ENCODE results near the gene ITPR3. TPM values are rescaled to one million over a fixed set of nuclear protein-coding genes. Genes with fewer than 3 reads are reported as not detected.

The ITPR3 gene
- total RNA-seq, 1 experiment from 2014 or later, result 103 TPM

DNA sequence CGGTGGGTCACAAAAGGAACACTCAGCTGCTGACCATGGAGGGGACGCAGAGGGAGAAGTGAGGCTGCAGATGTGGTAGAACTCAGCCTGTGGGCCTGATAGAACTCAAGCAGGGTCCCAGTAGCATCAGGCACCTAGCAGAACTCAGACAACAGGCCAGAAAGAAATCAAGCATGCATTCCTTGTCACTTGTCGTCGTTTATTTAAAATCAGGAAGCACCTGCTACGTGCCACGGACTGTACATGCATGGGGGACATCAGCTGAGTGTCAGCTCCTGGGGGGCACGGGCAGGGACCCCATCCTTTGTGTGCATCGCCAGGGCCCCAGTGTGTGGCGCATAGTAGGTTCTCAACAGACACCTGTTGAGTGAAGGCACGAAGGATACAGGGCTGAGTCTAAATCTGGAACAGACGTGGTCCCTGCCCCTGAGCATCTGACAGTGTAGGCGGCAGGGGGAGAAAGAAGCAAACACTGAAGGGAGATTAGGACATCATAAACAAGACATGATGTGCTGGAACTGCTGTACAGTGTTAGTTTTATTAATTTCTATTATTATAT lies 57.9 kb downstream of the ITPR3 start (continued):
- TF ChIP-seq, protein P1, sequence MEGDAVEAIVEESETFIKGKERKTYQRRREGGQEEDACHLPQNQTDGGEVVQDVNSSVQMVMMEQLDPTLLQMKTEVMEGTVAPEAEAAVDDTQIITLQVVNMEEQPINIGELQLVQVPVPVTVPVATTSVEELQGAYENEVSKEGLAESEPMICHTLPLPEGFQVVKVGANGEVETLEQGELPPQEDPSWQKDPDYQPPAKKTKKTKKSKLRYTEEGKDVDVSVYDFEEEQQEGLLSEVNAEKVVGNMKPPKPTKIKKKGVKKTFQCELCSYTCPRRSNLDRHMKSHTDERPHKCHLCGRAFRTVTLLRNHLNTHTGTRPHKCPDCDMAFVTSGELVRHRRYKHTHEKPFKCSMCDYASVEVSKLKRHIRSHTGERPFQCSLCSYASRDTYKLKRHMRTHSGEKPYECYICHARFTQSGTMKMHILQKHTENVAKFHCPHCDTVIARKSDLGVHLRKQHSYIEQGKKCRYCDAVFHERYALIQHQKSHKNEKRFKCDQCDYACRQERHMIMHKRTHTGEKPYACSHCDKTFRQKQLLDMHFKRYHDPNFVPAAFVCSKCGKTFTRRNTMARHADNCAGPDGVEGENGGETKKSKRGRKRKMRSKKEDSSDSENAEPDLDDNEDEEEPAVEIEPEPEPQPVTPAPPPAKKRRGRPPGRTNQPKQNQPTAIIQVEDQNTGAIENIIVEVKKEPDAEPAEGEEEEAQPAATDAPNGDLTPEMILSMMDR (IDR thresholded peaks at IDR 0.05 in 2 of 3, conservative IDR thresholded peaks at IDR 0.05 in 1 of 3; ENCODE audit: borderline replicate concordance in 1 of 3, insufficient read depth in 1 of 3, low read depth in 2 of 3, low read length in 2 of 3), result no peak
- TF ChIP-seq CEBPB (IDR thresholded peaks at IDR 0.05; ENCODE audit: low read depth) (no peak), EZH2phosphoT487 (IDR thresholded peaks at IDR 0.05; ENCODE audit: borderline replicate concordance) (no peak), ELF1 (IDR thresholded peaks at IDR 0.05; ENCODE audit: borderline replicate concordance, low read depth) (no peak), SRF (IDR thresholded peaks at IDR 0.05; ENCODE audit: low read depth) (no peak), EGR1 (IDR thresholded peaks at IDR 0.05; ENCODE audit: low read depth) (no peak), POLR2A (IDR thresholded peaks at IDR 0.05; ENCODE audit: borderline replicate concordance, extremely low read depth, insufficient read depth, insufficient read length) (no peak)
- TF ChIP-seq, protein P2, sequence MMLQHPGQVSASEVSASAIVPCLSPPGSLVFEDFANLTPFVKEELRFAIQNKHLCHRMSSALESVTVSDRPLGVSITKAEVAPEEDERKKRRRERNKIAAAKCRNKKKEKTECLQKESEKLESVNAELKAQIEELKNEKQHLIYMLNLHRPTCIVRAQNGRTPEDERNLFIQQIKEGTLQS (IDR thresholded peaks at IDR 0.05), result no peak
- TF ChIP-seq, protein P3, sequence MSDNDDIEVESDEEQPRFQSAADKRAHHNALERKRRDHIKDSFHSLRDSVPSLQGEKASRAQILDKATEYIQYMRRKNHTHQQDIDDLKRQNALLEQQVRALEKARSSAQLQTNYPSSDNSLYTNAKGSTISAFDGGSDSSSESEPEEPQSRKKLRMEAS (IDR thresholded peaks at IDR 0.05), result no peak

DNA sequence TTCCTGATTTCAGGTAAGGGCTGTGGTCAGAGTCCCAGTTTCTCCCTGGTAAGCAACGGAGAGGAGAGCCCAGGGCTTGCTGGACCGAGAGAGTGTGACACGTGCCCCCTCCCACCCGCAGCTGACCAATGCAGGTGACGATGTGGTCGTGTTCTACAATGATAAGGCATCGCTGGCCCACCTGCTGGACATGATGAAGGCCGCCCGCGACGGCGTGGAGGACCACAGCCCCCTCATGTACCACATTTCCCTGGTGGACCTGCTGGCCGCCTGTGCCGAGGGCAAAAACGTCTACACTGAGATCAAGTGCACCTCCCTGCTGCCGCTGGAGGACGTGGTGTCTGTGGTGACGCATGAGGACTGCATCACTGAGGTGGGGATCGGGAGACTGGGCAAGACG lies 58.6 kb downstream of the ITPR3 start:
- Histone ChIP-seq H3K4me1 (ENCODE audit: control insufficient read depth in 1 of 2, insufficient read depth in 2 of 2, low read length in 2 of 2) (no peaks in the 10 kb centered on the region), H3K36me3 (ENCODE audit: control insufficient read depth in 1 of 2, insufficient read depth in 2 of 2, low read length in 2 of 2) (peaks cover 28 to 56% of the 10 kb centered on the region in 2 experiments; a peak in 3 of 4 replicates), H3K4me3 (replicated peaks in 1 of 2; ENCODE audit: low read depth in 1 of 2, low read length in 2 of 2) (no peak overlapping the region), H4K20me1 (ENCODE audit: insufficient read depth) (no peaks in the 10 kb centered on the region), H3K27me3 (ENCODE audit: insufficient read depth, low read length) (no peaks in the 10 kb centered on the region), H2AFZ (ENCODE audit: low read depth, low read length, poor library complexity, severe bottlenecking) (no peak overlapping the region), H3K79me2 (ENCODE audit: insufficient read depth, low read length) (no peaks in the 10 kb centered on the region), H3K9me3 (ENCODE audit: control insufficient read depth in 1 of 2, insufficient read depth in 1 of 2, low read depth in 1 of 2, low read length in 2 of 2) (no peaks in the 10 kb centered on the region), H3K4me2 (ENCODE audit: low read length) (no peak overlapping the region), H3K9ac (ENCODE audit: low read length) (no peak overlapping the region), H3K9me2 (ENCODE audit: insufficient read depth) (no peaks in the 10 kb centered on the region), H3K27ac (ENCODE audit: low read depth, low read length) (no peak overlapping the region)
- no TSS peak for BruUV-seq (replicated peaks)
- ChIA-PET CTCF (no interaction called here), RAD21 (ENCODE audit: low non-redundant PET in 1 of 2, low total read pairs in 2 of 2, uncharacterized antibody in 2 of 2, unreplicated experiment in 2 of 2) (no interaction called here), POLR2A (no interaction called here)
- ATAC-seq (no peak), DNase-seq (ENCODE audit: low read depth, low spot score) (no peak)
- no peak for TF ChIP-seq CEBPB (IDR thresholded peaks at IDR 0.05; ENCODE audit: low read depth)
- no peak for TF ChIP-seq FOSL1 (IDR thresholded peaks at IDR 0.05; ENCODE audit: low read depth)
- no peak for TF ChIP-seq CBX3 (IDR thresholded peaks at IDR 0.05; ENCODE audit: low read depth)
- TF ChIP-seq, protein P1 (IDR thresholded peaks at IDR 0.05 in 2 of 3, conservative IDR thresholded peaks at IDR 0.05 in 1 of 3; ENCODE audit: borderline replicate concordance in 1 of 3, insufficient read depth in 1 of 3, low read depth in 2 of 3, low read length in 2 of 3), result no peak
- TF ChIP-seq POLR2A (IDR thresholded peaks at IDR 0.05; ENCODE audit: borderline replicate concordance, extremely low read depth, insufficient read depth, insufficient read length), result no peak
- no peak for TF ChIP-seq EZH2phosphoT487 (IDR thresholded peaks at IDR 0.05; ENCODE audit: borderline replicate concordance)
- intact Hi-C loops (cut with micrococcal nuclease), result no loop called here
